Adrenal gland (tissue), 5 donors: ENCODE data around the gene CORO7.

Source experiments
- POLR2A ChIP-seq, 2 donors: fragments of 450-650 bp; IDR thresholded peaks; one replicate each; pipeline ENCODE4 v1.6.1; 2017; ENCODE audit warnings: antibody characterized with exemption in 2 of 2, mild to moderate bottlenecking in 2 of 2, moderate library complexity in 1 of 2
- TF ChIP-seq, protein P1 (sequence below), 6 experiments: fragments of 450-650 bp in 4 of 6; fragments of 200-600 bp in 2 of 6; sonication (generic) in 1 of 6; IDR thresholded peaks; 1 replicate in 5 of 6; 2 replicates in 1 of 6; pipeline versions ENCODE4 v1.5.1 to v1.8.0; 2016 to 2021; ENCODE audit warnings: antibody characterized with exemption in 6 of 6, mild to moderate bottlenecking in 2 of 6, moderate library complexity in 1 of 6
- donor health status: DM: no; HTN: no; CAD: no.

DNA sequence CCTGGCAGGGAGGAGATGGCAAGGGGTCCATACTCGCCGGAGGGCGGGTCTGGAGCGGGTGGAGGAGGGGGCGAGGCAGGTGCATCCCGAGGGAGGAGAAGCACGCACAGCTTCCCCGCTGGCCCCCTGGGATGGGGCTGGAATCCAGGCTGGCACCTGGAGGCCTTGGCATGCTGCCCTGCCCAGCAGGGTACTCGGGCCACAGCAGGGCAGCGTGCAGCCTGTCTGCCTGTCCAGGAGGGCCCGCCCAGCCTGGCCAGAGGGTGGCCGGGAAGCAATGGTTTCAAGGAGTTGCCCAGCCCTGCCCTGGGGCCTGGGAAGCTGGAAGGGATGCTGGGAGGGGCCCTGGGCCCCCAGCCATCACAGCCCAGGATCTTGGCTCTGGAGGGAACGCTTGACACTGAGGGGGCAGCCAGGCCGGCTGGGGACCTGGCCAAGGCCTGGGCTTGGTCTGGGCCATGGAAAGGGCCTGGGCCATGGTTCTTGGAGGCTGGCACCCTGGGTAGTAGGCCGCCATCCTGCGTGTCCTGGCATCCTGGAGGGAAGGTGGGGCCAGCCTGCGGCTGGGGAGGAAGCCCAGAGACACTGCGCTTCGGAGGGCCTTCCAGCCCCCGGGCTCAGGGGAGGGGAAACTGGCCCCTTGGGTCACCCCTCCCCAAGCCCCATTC is 99.4 kb downstream of the CORO7 start:
- TF ChIP-seq, protein P1, sequence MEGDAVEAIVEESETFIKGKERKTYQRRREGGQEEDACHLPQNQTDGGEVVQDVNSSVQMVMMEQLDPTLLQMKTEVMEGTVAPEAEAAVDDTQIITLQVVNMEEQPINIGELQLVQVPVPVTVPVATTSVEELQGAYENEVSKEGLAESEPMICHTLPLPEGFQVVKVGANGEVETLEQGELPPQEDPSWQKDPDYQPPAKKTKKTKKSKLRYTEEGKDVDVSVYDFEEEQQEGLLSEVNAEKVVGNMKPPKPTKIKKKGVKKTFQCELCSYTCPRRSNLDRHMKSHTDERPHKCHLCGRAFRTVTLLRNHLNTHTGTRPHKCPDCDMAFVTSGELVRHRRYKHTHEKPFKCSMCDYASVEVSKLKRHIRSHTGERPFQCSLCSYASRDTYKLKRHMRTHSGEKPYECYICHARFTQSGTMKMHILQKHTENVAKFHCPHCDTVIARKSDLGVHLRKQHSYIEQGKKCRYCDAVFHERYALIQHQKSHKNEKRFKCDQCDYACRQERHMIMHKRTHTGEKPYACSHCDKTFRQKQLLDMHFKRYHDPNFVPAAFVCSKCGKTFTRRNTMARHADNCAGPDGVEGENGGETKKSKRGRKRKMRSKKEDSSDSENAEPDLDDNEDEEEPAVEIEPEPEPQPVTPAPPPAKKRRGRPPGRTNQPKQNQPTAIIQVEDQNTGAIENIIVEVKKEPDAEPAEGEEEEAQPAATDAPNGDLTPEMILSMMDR (IDR thresholded peaks at IDR 0.05): no peak
- peak in 1 of 2 donors; percentile 35 for TF ChIP-seq POLR2A (IDR thresholded peaks at IDR 0.05)
